MM.1S (cell line): ENCODE measurements around the gene ZFR.

Experiments
- CTCF ChIP-seq: fragments of 300-600 bp; sonication (generic); IDR thresholded peaks from 2 replicates; pipeline ENCODE4 v1.5.1; 2016; ENCODE audit warnings: antibody characterized with exemption, low read length, mixed read lengths
- EZH2 ChIP-seq: fragments of 300-600 bp; sonication (generic); optimal IDR thresholded peaks from 2 replicates; pipeline ENCODE3; 2017; ENCODE audit warnings: low read depth, mild to moderate bottlenecking, antibody characterized with exemption, low read length, mixed read lengths

GRCh38 chr5:32355686-32356085 lies 88.9 kb downstream of the ZFR start:
- TF ChIP-seq CTCF (no peak), EZH2 (no peak)
